AG04449 (cell line): ENCODE data around the gene TULP3.
A peak's percentile ranks its signal among the peaks of the same experiment; 100 is the strongest.

ENCODE experiments used
- CTCF ChIA-PET: fragments of 350-600 bp; formaldehyde crosslinking; extraction: SDS; loops from one replicate; lab custom pipeline; 2021; ENCODE audit warnings: antibody characterized with exemption; lab: Yijun Ruan, JAX
- POLR2A ChIA-PET: fragments of 400-600, 350-600 bp; formaldehyde crosslinking; extraction: SDS; loops from one replicate; lab custom pipeline; 2020; ENCODE audit warnings: antibody characterized with exemption, inconsistent platforms; lab: Yijun Ruan, JAX
- DNase-seq: peaks from one replicate; pipeline ENCODE4 v3.0.0-alpha.2; 2010; ENCODE audit warnings: low read depth, low spot score
- H3K4me3 ChIP-seq: 2 replicates; pipeline ENCODE4 v1.5.1; 2011; ENCODE audit warnings: low read depth, mild to moderate bottlenecking, control low read depth, low read length
- TF ChIP-seq, protein P1 (sequence below): IDR thresholded peaks from one replicate; pipeline ENCODE4 v1.5.1; 2011; ENCODE audit warnings: mild to moderate bottlenecking, moderate library complexity, low read length, control low read depth, inconsistent platforms; ENCODE audit not compliant: insufficient read depth; ENCODE audit errors: missing control alignments

TULP3 gene

DNA sequence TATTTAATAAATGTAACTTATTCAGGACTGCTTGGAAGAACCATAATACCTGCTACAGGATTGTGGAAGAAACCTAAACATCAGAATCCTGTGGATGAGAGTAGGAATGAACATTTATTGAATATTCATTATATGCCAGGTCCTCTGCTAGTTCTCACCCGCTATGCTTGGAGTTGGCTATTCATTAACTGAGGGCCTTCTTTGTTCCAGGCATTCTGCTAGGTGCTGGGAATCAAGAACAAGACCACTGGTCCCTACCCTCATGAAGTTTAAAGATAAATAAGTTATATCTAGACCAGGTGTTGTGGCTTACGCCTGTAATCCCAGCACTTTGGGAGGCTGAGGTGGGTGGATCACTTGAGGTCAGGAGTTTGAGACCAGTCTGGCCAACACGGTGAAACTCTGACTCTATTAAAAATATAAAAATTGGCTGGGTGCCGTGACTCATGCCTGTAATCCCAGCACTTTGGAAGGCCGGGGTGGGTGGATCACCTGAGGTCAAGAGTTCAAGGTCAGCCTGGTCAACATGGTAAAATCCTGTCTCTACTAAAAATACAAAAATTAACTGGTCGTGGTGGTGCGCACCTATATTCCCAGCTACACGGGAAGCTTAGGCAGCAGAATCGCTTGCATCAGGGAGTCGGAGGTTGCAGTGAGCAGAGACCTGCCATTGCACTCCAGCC lies 3.8 kb upstream of the TULP3 start:
- H3K4me3 ChIP-seq = no peak overlapping the region
- TF ChIP-seq, protein P1, sequence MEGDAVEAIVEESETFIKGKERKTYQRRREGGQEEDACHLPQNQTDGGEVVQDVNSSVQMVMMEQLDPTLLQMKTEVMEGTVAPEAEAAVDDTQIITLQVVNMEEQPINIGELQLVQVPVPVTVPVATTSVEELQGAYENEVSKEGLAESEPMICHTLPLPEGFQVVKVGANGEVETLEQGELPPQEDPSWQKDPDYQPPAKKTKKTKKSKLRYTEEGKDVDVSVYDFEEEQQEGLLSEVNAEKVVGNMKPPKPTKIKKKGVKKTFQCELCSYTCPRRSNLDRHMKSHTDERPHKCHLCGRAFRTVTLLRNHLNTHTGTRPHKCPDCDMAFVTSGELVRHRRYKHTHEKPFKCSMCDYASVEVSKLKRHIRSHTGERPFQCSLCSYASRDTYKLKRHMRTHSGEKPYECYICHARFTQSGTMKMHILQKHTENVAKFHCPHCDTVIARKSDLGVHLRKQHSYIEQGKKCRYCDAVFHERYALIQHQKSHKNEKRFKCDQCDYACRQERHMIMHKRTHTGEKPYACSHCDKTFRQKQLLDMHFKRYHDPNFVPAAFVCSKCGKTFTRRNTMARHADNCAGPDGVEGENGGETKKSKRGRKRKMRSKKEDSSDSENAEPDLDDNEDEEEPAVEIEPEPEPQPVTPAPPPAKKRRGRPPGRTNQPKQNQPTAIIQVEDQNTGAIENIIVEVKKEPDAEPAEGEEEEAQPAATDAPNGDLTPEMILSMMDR = no peak
- ChIA-PET CTCF (interaction anchor here (1.0 to 4.3 kb wide), 7 partner anchors 9 to 186 kb away, joined by 3 to 31 read pairs (median 17); partner anchors contain the start of genes FOXM1 and RHNO1), POLR2A (no interaction called here)
- DNase-seq = no peak

DNA sequence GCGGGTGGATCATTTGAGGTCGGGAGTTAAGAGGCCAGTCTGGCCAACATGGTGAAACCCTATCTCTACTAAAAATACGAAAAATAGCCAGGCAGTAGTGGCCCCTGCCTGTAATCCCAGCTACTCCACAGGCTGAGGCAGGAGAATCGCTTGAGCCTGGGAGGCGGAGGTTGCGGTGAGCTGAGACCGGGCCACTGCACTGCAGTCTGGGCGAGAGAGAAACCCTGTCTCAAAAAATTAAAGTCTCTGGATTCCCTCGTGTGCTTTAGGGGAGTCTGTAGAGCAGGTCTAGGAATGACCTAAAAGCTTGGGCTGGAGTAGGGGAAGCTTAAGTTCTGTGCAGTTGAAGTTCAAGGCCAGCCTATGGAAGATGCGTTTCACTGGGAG lies 697 bp upstream of the TULP3 start:
- TF ChIP-seq, protein P1 = no peak
- CTCF ChIA-PET = interaction anchor here (1.0 to 2.3 kb wide), 4 partner anchors 10 to 149 kb away, joined by 3 to 9 read pairs (median 4); no protein-coding TSS in a partner anchor
- POLR2A ChIA-PET = interaction anchor here (1.0 to 1.1 kb wide), 2 partner anchors 10 to 152 kb away, joined by 3 to 5 read pairs; no protein-coding TSS in a partner anchor
- no peak for DNase-seq
- peak overlapping the region; percentile 66 for H3K4me3 ChIP-seq

DNA sequence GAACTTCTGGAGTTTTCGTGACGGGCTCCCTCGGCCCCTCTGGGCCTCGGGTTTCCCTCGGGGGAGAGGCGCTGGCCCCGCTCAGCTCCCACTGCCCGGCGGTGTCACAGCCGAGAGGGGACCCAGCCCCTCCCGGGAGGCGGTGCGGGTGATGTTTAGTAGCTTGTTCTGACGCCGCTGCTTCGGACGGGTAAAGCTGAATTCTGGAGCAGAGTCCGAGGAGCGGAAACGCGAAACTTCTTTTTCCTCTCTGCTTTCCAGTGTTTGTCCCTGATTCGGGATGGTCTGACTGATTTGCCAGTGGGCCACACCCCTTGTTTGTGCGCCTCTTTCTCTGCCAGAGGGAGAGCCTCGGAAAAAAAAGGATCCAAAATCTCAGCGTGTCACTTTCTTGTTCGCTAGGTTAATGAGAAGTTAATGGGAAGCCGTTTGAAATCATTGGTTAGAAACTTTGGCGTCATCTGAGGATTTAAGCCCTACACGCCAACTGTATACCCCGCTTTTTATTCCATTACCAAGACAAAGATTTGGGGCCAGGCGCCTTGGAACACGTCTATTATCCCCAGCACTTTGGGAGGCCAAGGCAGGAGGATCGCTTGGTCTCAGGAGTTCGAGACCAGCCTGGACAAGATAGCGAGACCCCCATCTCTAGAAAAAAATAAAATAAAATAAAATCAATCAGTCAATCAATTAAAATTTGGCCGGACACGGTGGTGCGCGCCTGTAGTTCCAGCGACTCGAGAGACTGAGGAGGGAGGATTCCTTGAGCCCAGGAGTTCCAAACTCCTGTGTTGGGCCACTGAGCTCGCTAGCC lies 756 bp downstream of the TULP3 start:
- no peak for DNase-seq
- TF ChIP-seq, protein P1 = no peak
- CTCF ChIA-PET = interaction anchor here (0.9 to 2.3 kb wide), 4 partner anchors 11 to 150 kb away, joined by 3 to 9 read pairs (median 3); no protein-coding TSS in a partner anchor
- H3K4me3 ChIP-seq = peak overlapping the region; percentile 99
- POLR2A ChIA-PET = interaction anchor here (0.6 to 1.6 kb wide), 4 partner anchors 15 to 111 kb away, joined by 3 to 5 read pairs (median 4); partner anchors contain the start of genes FOXM1, RHNO1 and TEAD4

DNA sequence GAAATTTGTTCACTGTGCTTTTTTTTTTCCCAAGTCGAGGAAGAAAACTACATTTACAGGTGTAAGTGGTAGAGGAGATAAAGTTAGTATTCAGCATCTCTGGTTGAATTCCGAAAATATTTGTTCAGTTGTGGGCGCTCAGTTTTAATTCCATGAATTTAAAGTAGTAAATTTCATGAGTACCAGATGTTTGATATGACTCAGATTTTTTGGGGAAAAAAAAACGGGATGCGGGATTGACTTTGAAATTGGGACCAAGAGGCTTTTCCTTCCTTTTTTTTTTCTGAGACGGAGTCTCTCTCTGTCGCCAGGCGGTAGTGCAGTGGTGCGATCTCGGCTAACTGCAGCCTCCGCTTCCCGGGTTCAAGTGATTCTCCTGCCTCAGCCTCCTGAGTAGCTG lies 1.6 kb downstream of the TULP3 start:
- CTCF ChIA-PET = interaction anchor here (0.6 to 1.2 kb wide), 4 partner anchors 20 to 149 kb away, joined by 3 read pairs; no protein-coding TSS in a partner anchor
- POLR2A ChIA-PET = interaction anchor here (1.4 to 1.6 kb wide), 2 partner anchors 15 to 67 kb away, joined by 4 to 5 read pairs; partner anchors contain the start of genes FOXM1, RHNO1 and TEAD4
- DNase-seq = no peak
- H3K4me3 ChIP-seq = peak overlapping the region; percentile 99; the same call in 1 of the 2 replicates
- TF ChIP-seq, protein P1 = no peak

DNA sequence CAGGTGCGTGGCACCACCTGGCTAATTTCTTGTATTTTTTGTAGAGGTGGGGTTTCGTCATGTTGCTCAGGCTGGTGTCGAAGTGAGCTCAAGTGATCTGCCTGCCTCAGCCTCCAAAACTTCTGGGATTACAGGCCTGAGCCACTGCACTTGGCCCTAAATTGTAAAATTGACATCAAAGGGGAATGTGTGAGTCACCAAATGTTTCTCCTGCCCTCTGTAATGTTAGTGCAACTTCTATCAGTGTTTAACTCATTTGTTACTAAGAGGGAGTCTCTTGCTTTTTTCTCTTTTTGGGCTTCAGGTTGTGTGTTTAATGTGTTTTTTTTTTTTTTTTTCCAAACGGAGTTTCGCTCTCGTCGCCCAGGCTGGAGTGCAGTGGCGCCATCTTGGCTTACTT lies 2.3 kb downstream of the TULP3 start:
- TF ChIP-seq, protein P1 = no peak
- peak; percentile 47 for DNase-seq
- ChIA-PET POLR2A (interaction anchor here (0.6 to 1.4 kb wide), 2 partner anchors 16 to 29 kb away, joined by 4 to 5 read pairs; partner anchors contain the start of genes FOXM1 and RHNO1), CTCF (interaction anchor here (1.2 to 1.6 kb wide), 2 partner anchors 35 to 142 kb away, joined by 3 read pairs; no protein-coding TSS in a partner anchor)
- H3K4me3 ChIP-seq = peak overlapping the region; percentile 26

DNA sequence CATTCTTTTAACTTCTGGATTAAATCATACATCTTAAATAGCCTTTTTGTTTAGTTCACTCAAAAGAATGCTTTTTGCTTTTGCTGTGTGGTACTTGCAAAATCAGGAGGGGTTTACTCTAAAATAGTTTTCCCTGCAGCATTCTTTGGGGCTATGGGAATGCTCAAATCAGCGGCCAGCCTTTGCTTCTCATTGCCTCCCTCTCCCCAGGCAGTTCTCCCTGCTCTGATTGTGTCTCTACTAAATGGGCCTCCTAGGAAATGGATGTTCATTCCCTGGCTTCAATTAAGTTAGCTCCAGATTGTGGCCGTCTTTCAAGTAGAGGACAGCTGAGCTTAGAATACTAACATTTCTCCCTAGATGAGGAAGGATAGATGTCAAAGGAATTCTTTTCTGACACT lies 4.4 kb downstream of the TULP3 start:
- TF ChIP-seq, protein P1 = no peak
- POLR2A ChIA-PET = no interaction called here
- DNase-seq = no peak
- CTCF ChIA-PET = interaction anchor here (1.0 to 1.6 kb wide), 5 partner anchors 10 to 140 kb away, joined by 3 to 5 read pairs (median 4); no protein-coding TSS in a partner anchor
- H3K4me3 ChIP-seq = no peak overlapping the region
